GM18858 (cell line): Measurements from ENCODE around the gene PCDH20.
"Not testable (repeated sequence)": the region's sequence is repeated elsewhere in the genome, so short reads cannot be mapped to it uniquely, and the experiment has no call there.

Experiments used
- ATAC-seq: cut with Tn5 transposase; IDR thresholded peaks from one replicate; pipeline ENCODE4 v1.9.1; 2021; ENCODE audit not compliant: unreplicated experiment

The PCDH20 gene

GRCh38 chr13:61415749-61416148 is at the start of gene PCDH20:
PCDH20 (minus strand) TSS chr13:61415849; CDS start chr13:61415158, 691 bp downstream.
- ATAC-seq = no peak

- no peak for ATAC-seq
Observed at GRCh38 chr13:61463024-61463423, 47.4 kb upstream of the PCDH20 start.

- no peak for ATAC-seq
Observed at GRCh38 chr13:61453121-61453520, 37.5 kb upstream of the PCDH20 start.

GRCh38 chr13:61432029-61432428 is 16.4 kb upstream of the PCDH20 start:
- ATAC-seq = no peak

GRCh38 chr13:61423915-61424314 is 8.3 kb upstream of the PCDH20 start:
- ATAC-seq = no peak

GRCh38 chr13:61417086-61417570 is 1.5 kb upstream of the PCDH20 start:
- no peak for ATAC-seq

- ATAC-seq = no peak
Observed at GRCh38 chr13:61415058-61415721, 459 bp downstream of the PCDH20 start.

- ATAC-seq = no peak
Observed at GRCh38 chr13:61414686-61415057, 977 bp downstream of the PCDH20 start.

- no peak for ATAC-seq
Observed at GRCh38 chr13:61413572-61414535, 1.8 kb downstream of the PCDH20 start.

- no peak for ATAC-seq
Observed at GRCh38 chr13:61410669-61411297, 4.9 kb downstream of the PCDH20 start.

- ATAC-seq = no peak
Observed at GRCh38 chr13:61410266-61410665, 5.4 kb downstream of the PCDH20 start.

- ATAC-seq = no peak
Observed at GRCh38 chr13:61408571-61408970, 7.1 kb downstream of the PCDH20 start.

- no peak for ATAC-seq
Observed at GRCh38 chr13:61406275-61406674, 9.4 kb downstream of the PCDH20 start.

GRCh38 chr13:61396121-61396520 is 19.5 kb downstream of the PCDH20 start:
- no peak for ATAC-seq

GRCh38 chr13:61391426-61391825 is 24.2 kb downstream of the PCDH20 start:
- ATAC-seq = no peak

GRCh38 chr13:61387694-61388093 is 28.0 kb downstream of the PCDH20 start:
- ATAC-seq = no peak

- no peak for ATAC-seq
Observed at GRCh38 chr13:61383111-61383510, 32.5 kb downstream of the PCDH20 start.

- ATAC-seq = no peak
Observed at GRCh38 chr13:61370520-61370919, 45.1 kb downstream of the PCDH20 start.

- ATAC-seq = not testable (repeated sequence)
Observed at GRCh38 chr13:61364690-61365089, 51.0 kb downstream of the PCDH20 start.

- ATAC-seq = no peak
Observed at GRCh38 chr13:61362522-61362921, 53.1 kb downstream of the PCDH20 start.
